GM18526 (cell line): ENCODE data around the gene SMIM24.

Source experiments
- POLR2A ChIP-seq: IDR thresholded peaks from 3 replicates; pipeline ENCODE4 v1.6.1; 2011; ENCODE audit not compliant: insufficient read length; ENCODE audit errors: extremely low read depth

Gene SMIM24

GRCh38 chr19:3492131-3492839 lies 12.0 kb upstream of the SMIM24 start:
- no peak for TF ChIP-seq POLR2A

- TF ChIP-seq POLR2A = no peak
These were observed 11.2 kb upstream of the SMIM24 start for GRCh38 chr19:3491396-3492119.

GRCh38 chr19:3483226-3483628 lies 2.9 kb upstream of the SMIM24 start, which contains the start of gene SMIM44:
Gene SMIM44, minus strand, starts transcription at chr19:3483441. Its CDS starts 38 bp downstream, at chr19:3483403.
- no peak for TF ChIP-seq POLR2A

- no peak for TF ChIP-seq POLR2A
These were observed 2.3 kb upstream of the SMIM24 start for GRCh38 chr19:3482507-3483225.

- TF ChIP-seq POLR2A = no peak
These were observed 1.1 kb upstream of the SMIM24 start for GRCh38 chr19:3481241-3482090.

GRCh38 chr19:3479834-3480215 lies 500 bp downstream of the SMIM24 start:
- TF ChIP-seq POLR2A = no peak

- TF ChIP-seq POLR2A = no peak
These were observed 1.0 kb downstream of the SMIM24 start for GRCh38 chr19:3479177-3479833.

- TF ChIP-seq POLR2A = no peak
These were observed 1.7 kb downstream of the SMIM24 start for GRCh38 chr19:3478409-3479176.

GRCh38 chr19:3477951-3478350 lies 2.4 kb downstream of the SMIM24 start:
- no peak for TF ChIP-seq POLR2A

GRCh38 chr19:3477506-3477905 lies 2.8 kb downstream of the SMIM24 start:
- TF ChIP-seq POLR2A = no peak

- no peak for TF ChIP-seq POLR2A
These were observed 3.5 kb downstream of the SMIM24 start for GRCh38 chr19:3476830-3477229.

- no peak for TF ChIP-seq POLR2A
These were observed 4.9 kb downstream of the SMIM24 start for GRCh38 chr19:3475449-3475848.

- TF ChIP-seq POLR2A = no peak
These were observed 5.7 kb downstream of the SMIM24 start for GRCh38 chr19:3474614-3475013.

- no peak for TF ChIP-seq POLR2A
These were observed 6.3 kb downstream of the SMIM24 start for GRCh38 chr19:3474010-3474409.
